Dermis blood vessel endothelial cell (primary cell): ENCODE data around the gene MSL3B.
A peak's percentile ranks its signal among the peaks of the same experiment; 100 is the strongest.

ENCODE experiments used
- DNase-seq: peaks from one replicate; pipeline ENCODE4 v3.0.0; 2010

Gene MSL3B

GRCh38 chr2:233852056-233852455, 16.1 kb downstream of the MSL3B start:
- DNase-seq = peak; percentile 56

GRCh38 chr2:233851169-233851568, 17.0 kb downstream of the MSL3B start:
- DNase-seq = no peak

DNA sequence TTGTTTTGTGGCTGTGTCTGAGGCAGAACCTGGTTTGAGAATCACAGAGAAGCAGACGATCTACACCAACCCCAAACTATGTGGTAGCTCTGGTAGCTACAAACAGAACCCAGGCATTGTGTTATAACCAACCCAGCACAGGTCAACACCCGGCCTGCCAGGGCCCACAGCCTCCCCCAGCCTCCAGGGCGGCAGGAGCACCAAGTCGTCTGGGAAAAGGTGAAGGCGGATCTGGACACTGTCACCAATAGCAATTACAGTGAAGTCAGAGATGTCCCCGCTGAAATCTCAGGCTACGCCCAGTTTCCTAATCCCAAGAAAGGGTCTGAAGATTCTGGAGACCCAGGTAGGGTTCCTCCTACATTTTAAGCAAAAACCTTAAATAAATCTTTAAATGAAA, 17.4 kb downstream of the MSL3B start:
- DNase-seq = no peak

DNA sequence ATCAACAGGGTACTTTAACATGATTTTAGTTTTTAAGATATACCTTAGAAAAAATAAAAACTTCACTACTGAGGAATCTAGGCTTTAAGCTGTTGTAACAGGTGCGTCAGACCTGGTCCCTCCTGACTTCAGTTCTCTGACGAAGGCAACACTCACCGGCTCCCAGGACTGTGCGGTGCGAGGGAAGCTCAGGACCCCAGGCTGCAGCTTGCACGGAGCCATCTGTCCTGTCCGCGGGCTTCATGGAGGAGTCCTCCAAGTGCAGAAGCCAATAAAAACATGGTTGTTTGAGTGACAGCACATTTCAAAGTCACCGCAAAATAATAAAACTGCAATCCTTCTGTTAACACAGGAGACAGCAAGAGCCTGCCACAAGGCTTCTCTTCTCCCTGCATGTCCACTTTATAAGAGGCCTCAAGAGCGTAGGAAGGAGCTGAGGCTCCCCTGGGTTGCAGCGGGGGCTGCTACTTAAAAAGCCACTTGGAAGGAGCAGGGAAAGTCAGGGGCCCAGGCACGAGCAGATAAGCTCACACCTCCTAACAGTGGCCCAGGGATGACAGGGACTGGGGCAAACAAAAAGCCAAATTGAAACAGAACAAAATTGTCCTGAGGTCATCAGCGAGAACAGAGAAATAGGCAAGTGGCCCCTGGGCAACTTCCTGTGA, 18.4 kb downstream of the MSL3B start:
- DNase-seq = no peak

DNA sequence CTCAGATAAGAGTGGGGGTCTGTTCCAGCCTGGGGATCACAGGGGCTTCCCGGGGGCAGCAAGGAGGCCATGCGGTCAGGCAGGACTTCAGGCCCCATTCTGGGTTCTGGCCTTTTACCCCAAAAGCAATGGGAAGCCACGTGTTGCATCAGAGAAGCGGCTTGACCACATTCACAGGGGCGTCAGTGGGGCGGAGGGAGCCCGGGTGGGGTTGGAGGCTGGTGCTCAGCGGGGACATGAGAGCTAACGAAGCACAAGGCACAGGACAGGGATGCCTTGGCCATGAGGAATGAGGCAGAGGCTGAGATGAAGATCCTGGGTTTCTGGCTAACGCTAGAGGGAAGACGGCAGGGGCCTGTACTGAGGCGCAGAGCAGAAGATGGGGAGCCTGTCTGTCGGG, 19.9 kb downstream of the MSL3B start:
- no peak for DNase-seq

GRCh38 chr2:233847248-233847898, 20.8 kb downstream of the MSL3B start:
- DNase-seq = no peak

DNA sequence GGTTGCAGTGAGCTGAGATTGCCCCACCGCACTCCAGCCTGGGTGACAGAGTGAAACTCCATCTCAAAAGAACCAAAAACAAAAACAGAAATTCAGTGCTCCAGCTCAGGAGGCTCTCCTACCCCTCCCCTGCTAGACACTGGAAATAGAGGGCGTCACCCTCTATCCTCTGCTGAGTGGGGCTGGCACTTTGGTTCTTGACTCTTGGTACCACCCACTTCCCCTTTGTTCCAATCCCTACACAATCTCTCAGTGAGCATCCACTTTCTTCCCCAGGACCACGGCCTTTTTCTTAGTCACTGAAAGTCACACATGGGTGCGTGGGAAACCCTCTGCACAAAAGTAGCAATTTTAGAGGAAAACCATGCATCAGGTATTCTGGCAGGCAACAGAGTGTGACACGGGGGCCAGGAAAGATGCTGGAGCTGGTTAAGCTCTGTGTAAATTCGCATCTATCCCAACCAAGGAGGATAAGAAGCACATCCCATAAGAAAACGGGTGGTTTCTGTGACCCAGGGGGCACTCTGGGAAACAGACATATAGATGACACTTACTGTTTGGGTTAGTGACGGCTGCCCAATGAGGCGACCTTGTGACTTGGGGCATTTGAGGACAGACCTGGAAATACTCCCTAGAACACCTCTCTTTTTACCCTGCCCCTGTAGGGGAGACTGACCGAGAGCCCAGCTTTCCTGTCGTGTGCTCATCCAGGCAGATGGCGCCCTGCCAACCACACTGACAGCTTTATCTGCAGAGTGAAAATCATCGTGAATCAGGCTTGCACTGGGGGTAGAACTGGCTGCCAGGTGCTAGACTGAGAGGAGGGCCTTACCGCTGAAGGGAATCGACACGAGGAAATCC, 21.6 kb downstream of the MSL3B start:
- no peak for DNase-seq

DNA sequence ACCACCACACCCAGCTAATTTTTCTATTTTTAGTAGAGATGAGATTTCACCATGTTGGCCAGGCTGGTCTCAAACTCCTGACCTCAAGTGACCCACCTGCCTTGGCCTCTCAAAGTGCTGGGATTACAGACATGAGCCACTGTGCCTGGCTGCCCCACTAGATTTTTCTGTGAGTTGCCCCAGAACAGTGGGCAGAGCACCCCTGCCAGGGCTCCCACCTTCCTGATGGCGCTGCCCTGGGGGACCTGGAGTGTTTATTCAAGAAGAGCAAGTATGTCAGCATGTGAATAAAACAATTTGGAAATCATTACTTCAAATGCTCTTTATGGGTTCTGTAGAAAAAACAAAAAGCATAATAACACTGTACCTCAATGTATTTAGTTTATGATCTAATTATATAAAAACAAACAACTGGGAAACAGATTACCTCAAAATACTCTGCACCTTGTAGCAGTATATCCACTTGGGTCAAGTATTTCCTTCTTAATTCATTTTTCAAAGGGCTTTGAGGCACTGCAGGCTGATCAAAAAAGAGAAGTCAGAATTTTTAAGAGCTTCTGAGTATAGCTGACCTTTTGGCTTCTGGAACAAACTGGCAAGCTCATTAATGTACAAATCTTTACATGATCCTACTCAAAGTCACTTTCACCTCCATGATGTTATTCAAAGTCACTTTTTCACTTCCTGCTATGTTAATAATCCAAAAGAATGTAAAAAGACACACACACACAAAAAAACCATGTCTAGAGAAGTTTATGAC, 22.7 kb downstream of the MSL3B start:
- DNase-seq = no peak

- no peak for DNase-seq
Observed at GRCh38 chr2:233844836-233845235, 23.4 kb downstream of the MSL3B start.

- DNase-seq = no peak
Observed at GRCh38 chr2:233844064-233844807, 23.9 kb downstream of the MSL3B start.

- DNase-seq = no peak
Observed at GRCh38 chr2:233841183-233841582, 27.0 kb downstream of the MSL3B start.

- DNase-seq = no peak
Observed at GRCh38 chr2:233840520-233840919, 27.7 kb downstream of the MSL3B start.

DNA sequence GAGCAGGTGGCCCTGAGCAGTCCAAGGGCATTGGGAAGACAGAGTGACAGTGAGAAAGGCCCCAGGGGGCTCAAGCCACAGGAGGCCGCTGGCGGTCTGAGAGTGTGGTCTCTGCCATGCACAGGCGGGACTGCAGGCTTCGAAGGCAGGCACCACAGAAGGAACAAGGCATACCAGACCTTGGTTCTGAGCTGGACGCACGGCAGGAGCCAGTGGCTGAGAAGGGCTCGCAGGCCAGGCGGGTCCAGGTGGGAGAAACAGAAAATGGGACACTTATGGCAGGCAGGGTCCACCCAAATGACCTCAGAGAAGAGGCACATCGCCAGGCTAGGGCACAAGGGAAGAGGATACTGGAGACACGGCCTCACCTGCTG, 28.8 kb downstream of the MSL3B start:
- no peak for DNase-seq

GRCh38 chr2:233838726-233839446, 29.3 kb downstream of the MSL3B start:
- no peak for DNase-seq

DNA sequence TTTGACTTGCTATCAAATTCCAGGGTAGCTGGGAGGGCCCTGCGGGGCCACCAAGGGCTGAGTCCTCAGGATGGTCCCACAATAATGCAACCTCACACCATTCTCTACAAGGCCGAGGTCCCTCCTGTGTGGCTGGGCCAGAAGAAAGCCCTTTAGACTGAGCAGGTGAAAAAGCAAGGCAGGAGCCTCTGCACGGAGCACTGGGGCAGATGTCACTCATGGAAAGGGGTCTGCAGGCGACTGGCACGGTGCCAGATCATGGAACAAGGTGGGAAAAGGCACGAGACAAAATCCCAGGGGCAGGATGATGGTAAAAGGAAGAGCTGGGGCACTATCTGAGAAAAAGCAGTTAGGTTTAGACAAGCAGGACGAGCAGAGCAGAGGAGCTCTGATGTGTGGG, 29.9 kb downstream of the MSL3B start:
- no peak for DNase-seq

- DNase-seq = no peak
Observed at GRCh38 chr2:233837694-233838229, 30.4 kb downstream of the MSL3B start.

DNA sequence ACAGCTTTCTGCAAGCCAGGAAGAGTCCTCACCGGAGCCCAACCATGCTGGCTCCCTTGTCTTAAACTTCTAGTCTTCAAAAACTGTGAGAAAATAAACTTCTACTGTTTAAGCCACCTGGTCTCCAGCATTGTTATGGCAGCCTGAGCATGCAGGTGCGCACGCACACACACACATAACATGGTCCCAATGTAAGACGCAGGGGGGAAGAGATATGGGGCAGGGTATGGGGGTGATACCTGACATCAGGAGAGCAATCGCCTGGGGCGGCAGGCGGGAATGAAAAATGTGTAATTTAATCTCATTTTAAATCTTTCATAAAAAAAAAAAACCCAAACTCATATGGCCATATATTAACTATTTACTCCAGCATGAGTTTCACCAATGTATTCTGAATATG, 31.8 kb downstream of the MSL3B start:
- no peak for DNase-seq

GRCh38 chr2:233835230-233836186, 32.7 kb downstream of the MSL3B start:
- peak; percentile 25 for DNase-seq

GRCh38 chr2:233833345-233833744, 34.8 kb downstream of the MSL3B start:
- DNase-seq = peak; percentile 30

GRCh38 chr2:233832869-233833311, 35.3 kb downstream of the MSL3B start:
- DNase-seq = peak; percentile 61
